Measurements from ENCODE around the gene RBFOX1. TPM values are rescaled to one million over a fixed set of nuclear protein-coding genes. Genes with fewer than 3 reads are reported as not detected.

Gene RBFOX1
- total RNA-seq, 1 experiment from 2014 or later = not detected

GRCh38 chr16:7748522-7748921 lies 415.9 kb downstream of the RBFOX1 start (continued):
- TF ChIP-seq ZBTB33 (IDR thresholded peaks at IDR 0.05; ENCODE audit: extremely low read depth, insufficient replicate concordance, low read length) (no peak), CBX3 (IDR thresholded peaks at IDR 0.05; ENCODE audit: low read depth) (no peak), POLR2AphosphoS5 (IDR thresholded peaks at IDR 0.05; ENCODE audit: low read depth, low read length) (no peak), EGR1 (IDR thresholded peaks at IDR 0.05; ENCODE audit: low read depth) (no peak)
- TF ChIP-seq, protein P1, sequence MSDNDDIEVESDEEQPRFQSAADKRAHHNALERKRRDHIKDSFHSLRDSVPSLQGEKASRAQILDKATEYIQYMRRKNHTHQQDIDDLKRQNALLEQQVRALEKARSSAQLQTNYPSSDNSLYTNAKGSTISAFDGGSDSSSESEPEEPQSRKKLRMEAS (IDR thresholded peaks at IDR 0.05) = no peak

- no TSS peak for BruUV-seq (replicated peaks)
- Histone ChIP-seq H3K4me2 (ENCODE audit: low read length) (no peak overlapping the region), H3K36me3 (ENCODE audit: control insufficient read depth in 1 of 2, insufficient read depth in 2 of 2, low read length in 2 of 2) (no peaks in the 10 kb centered on the region), H3K27ac (ENCODE audit: low read depth, low read length) (no peak overlapping the region), H3K4me1 (ENCODE audit: control insufficient read depth in 1 of 2, insufficient read depth in 2 of 2, low read length in 2 of 2) (no peaks in the 10 kb centered on the region), H3K79me2 (ENCODE audit: insufficient read depth, low read length) (no peaks in the 10 kb centered on the region), H3K9me3 (ENCODE audit: control insufficient read depth in 1 of 2, insufficient read depth in 1 of 2, low read depth in 1 of 2, low read length in 2 of 2) (peaks cover 4 to 13% of the 10 kb centered on the region in 2 experiments; a peak in 2 of 4 replicates), H3K9ac (ENCODE audit: low read length) (no peak overlapping the region), H3K4me3 (replicated peaks in 1 of 2; ENCODE audit: low read depth in 1 of 2, low read length in 2 of 2) (no peak overlapping the region), H4K20me1 (ENCODE audit: insufficient read depth) (no peaks in the 10 kb centered on the region), H2AFZ (ENCODE audit: low read depth, low read length, poor library complexity, severe bottlenecking) (no peak overlapping the region), H3K9me2 (ENCODE audit: insufficient read depth) (no peaks in the 10 kb centered on the region), H3K27me3 (ENCODE audit: insufficient read depth, low read length) (no peaks in the 10 kb centered on the region)
- RAD21 ChIA-PET (ENCODE audit: low non-redundant PET in 1 of 2, low total read pairs in 2 of 2, uncharacterized antibody in 2 of 2, unreplicated experiment in 2 of 2) = no interaction called here
- DNase-seq (ENCODE audit: low read depth, low spot score) (no peak), ATAC-seq (no peak)
- intact Hi-C loops (cut with micrococcal nuclease) = no loop called here
- CTCF ChIA-PET = no interaction called here
- POLR2A ChIA-PET = no interaction called here
- TF ChIP-seq TCF7L2 (IDR thresholded peaks at IDR 0.05; ENCODE audit: borderline replicate concordance, extremely low read depth, insufficient read depth, insufficient read length) = no peak
- no peak for TF ChIP-seq POLR2A (IDR thresholded peaks at IDR 0.05; ENCODE audit: borderline replicate concordance, extremely low read depth, insufficient read depth, insufficient read length)
- TF ChIP-seq, protein P1 (IDR thresholded peaks at IDR 0.05) = no peak
- no peak for TF ChIP-seq YY1 (IDR thresholded peaks at IDR 0.05; ENCODE audit: extremely low read depth, insufficient replicate concordance, low read depth, low read length)
- TF ChIP-seq, protein P2, sequence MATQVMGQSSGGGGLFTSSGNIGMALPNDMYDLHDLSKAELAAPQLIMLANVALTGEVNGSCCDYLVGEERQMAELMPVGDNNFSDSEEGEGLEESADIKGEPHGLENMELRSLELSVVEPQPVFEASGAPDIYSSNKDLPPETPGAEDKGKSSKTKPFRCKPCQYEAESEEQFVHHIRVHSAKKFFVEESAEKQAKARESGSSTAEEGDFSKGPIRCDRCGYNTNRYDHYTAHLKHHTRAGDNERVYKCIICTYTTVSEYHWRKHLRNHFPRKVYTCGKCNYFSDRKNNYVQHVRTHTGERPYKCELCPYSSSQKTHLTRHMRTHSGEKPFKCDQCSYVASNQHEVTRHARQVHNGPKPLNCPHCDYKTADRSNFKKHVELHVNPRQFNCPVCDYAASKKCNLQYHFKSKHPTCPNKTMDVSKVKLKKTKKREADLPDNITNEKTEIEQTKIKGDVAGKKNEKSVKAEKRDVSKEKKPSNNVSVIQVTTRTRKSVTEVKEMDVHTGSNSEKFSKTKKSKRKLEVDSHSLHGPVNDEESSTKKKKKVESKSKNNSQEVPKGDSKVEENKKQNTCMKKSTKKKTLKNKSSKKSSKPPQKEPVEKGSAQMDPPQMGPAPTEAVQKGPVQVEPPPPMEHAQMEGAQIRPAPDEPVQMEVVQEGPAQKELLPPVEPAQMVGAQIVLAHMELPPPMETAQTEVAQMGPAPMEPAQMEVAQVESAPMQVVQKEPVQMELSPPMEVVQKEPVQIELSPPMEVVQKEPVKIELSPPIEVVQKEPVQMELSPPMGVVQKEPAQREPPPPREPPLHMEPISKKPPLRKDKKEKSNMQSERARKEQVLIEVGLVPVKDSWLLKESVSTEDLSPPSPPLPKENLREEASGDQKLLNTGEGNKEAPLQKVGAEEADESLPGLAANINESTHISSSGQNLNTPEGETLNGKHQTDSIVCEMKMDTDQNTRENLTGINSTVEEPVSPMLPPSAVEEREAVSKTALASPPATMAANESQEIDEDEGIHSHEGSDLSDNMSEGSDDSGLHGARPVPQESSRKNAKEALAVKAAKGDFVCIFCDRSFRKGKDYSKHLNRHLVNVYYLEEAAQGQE (IDR thresholded peaks at IDR 0.05; ENCODE audit: low read depth) = no peak
- TF ChIP-seq EZH2phosphoT487 (IDR thresholded peaks at IDR 0.05; ENCODE audit: borderline replicate concordance) = no peak
- TF ChIP-seq CTCF (IDR thresholded peaks at IDR 0.05 in 2 of 3, conservative IDR thresholded peaks at IDR 0.05 in 1 of 3; ENCODE audit: borderline replicate concordance in 1 of 3, insufficient read depth in 1 of 3, low read depth in 2 of 3, low read length in 2 of 3) = no peak
- TF ChIP-seq EGR1 (IDR thresholded peaks at IDR 0.05; ENCODE audit: low read depth) = no peak
- no peak for TF ChIP-seq JUND (IDR thresholded peaks at IDR 0.05)
- TF ChIP-seq POLR2AphosphoS5 (IDR thresholded peaks at IDR 0.05; ENCODE audit: low read depth, low read length) = no peak
- TF ChIP-seq CEBPB (IDR thresholded peaks at IDR 0.05; ENCODE audit: low read depth) = no peak
- TF ChIP-seq RAD21 (IDR thresholded peaks at IDR 0.05; ENCODE audit: low read depth) = no peak
- TF ChIP-seq SRF (IDR thresholded peaks at IDR 0.05; ENCODE audit: low read depth) = no peak
- TF ChIP-seq SIN3A (IDR thresholded peaks at IDR 0.05; ENCODE audit: low read depth) = no peak
- TF ChIP-seq, protein P3, sequence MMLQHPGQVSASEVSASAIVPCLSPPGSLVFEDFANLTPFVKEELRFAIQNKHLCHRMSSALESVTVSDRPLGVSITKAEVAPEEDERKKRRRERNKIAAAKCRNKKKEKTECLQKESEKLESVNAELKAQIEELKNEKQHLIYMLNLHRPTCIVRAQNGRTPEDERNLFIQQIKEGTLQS (IDR thresholded peaks at IDR 0.05) = no peak
These were observed 422.8 kb downstream of the RBFOX1 start for GRCh38 chr16:7755347-7755882.
